ENCODE measurements around the gene EDARADD. TPM values are rescaled to one million over a fixed set of nuclear protein-coding genes. Genes with fewer than 3 reads are reported as not detected.

EDARADD gene
- total RNA-seq, 1 experiment from 2014 or later = 35.4 TPM

GRCh38 chr1:236451796-236452373, 57.8 kb downstream of the EDARADD start:
- CTCF ChIA-PET = interaction anchor here (0.6 kb wide), 1 partner anchor 360 kb away, joined by 6 read pairs; no protein-coding TSS in a partner anchor

GRCh38 chr1:236455243-236455642, 61.2 kb downstream of the EDARADD start:
- Histone ChIP-seq H3K27ac (ENCODE audit: low read length) (0 out of 2 replicates have a peak overlapping the region, but pooled peaks have one; percentile 40), H3K4me1 (ENCODE audit: control insufficient read depth, insufficient read depth, low read length) (no peaks in the 10 kb centered on the region; the same call in 1 of the 2 replicates), H3K27me3 (ENCODE audit: control insufficient read depth, insufficient read depth, low read length) (no peaks in the 10 kb centered on the region), H3K36me3 (ENCODE audit: control insufficient read depth, insufficient read depth, low read length) (no peaks in the 10 kb centered on the region), H3K9me3 (ENCODE audit: control insufficient read depth, insufficient read depth, low read depth, low read length) (no peaks in the 10 kb centered on the region), H3K4me3 (ENCODE audit: low read depth in 2 of 2, low read length in 2 of 2) (no peak overlapping the region)
- no peak for ATAC-seq
- no peak for DNase-seq (ENCODE audit: low read depth, low spot score)
- TF ChIP-seq TCF7L2 (IDR thresholded peaks at IDR 0.05; ENCODE audit: low read depth, low read length) = no peak
- no peak for TF ChIP-seq SIN3A (IDR thresholded peaks at IDR 0.05; ENCODE audit: borderline replicate concordance, insufficient read depth, low read depth, low read length)
- no peak for TF ChIP-seq POLR2AphosphoS5 (IDR thresholded peaks at IDR 0.05; ENCODE audit: low read depth, low read length)
- TF ChIP-seq CTCF (IDR thresholded peaks at IDR 0.05) = no peak
- TF ChIP-seq REST (IDR thresholded peaks at IDR 0.05; ENCODE audit: insufficient read depth in 1 of 2, low read depth in 2 of 2, low read length in 1 of 2) = no peak
- in situ Hi-C loops (cut with HindIII; ENCODE audit: low pct_unique_long_range_greater_than_20kb, low sequenced_read_pairs) (no loop called here), intact Hi-C loops (cut with micrococcal nuclease; ENCODE audit: unreplicated experiment) (no loop called here)
- ChIA-PET POLR2A (interaction anchor here (0.6 kb wide), 1 partner anchor 45 kb away, joined by 5 read pairs; no protein-coding TSS in a partner anchor), CTCF (interaction anchor here (0.7 kb wide), 1 partner anchor 113 kb away, joined by 4 read pairs; no protein-coding TSS in a partner anchor)
- no TSS peak for BruUV-seq (replicated peaks)

More at GRCh38 chr1:236451796-236452373, 57.8 kb downstream of the EDARADD start:
- DNase-seq (ENCODE audit: low read depth, low spot score) = no peak
- Histone ChIP-seq H3K9me3 (ENCODE audit: control insufficient read depth, insufficient read depth, low read depth, low read length) (no peaks in the 10 kb centered on the region), H3K4me1 (ENCODE audit: control insufficient read depth, insufficient read depth, low read length) (no peaks in the 10 kb centered on the region; the same call in 1 of the 2 replicates), H3K27me3 (ENCODE audit: control insufficient read depth, insufficient read depth, low read length) (no peaks in the 10 kb centered on the region), H3K4me3 (ENCODE audit: low read depth in 2 of 2, low read length in 2 of 2) (no peak overlapping the region), H3K27ac (ENCODE audit: low read length) (peak overlapping the region; percentile 46; the same call in 1 of the 2 replicates), H3K36me3 (ENCODE audit: control insufficient read depth, insufficient read depth, low read length) (peaks cover 2% of the 10 kb centered on the region)
- BruUV-seq (replicated peaks) = no TSS peak
- ATAC-seq = peak; percentile 86
- no peak for TF ChIP-seq SIN3A (IDR thresholded peaks at IDR 0.05; ENCODE audit: borderline replicate concordance, insufficient read depth, low read depth, low read length)
- TF ChIP-seq CTCF (IDR thresholded peaks at IDR 0.05) = peak; percentile 76
- in situ Hi-C loops (cut with HindIII; ENCODE audit: low pct_unique_long_range_greater_than_20kb, low sequenced_read_pairs) (no loop called here), intact Hi-C loops (cut with micrococcal nuclease; ENCODE audit: unreplicated experiment) (no loop called here)
- POLR2A ChIA-PET = no interaction called here
